Sigmoid colon (tissue), 4 donors: ENCODE measurements around the gene ARHGEF17.

Experiments
- EP300 ChIP-seq, 4 donors: sonication (generic); formaldehyde crosslinking; IDR thresholded peaks; one replicate each; pipeline ENCODE4 v1.6.1; 2017; ENCODE audit warnings: antibody characterized with exemption in 4 of 4
- POLR2A ChIP-seq, 2 donors: fragments of 450-650 bp; IDR thresholded peaks; one replicate each; pipeline ENCODE4 v1.6.1; 2016; ENCODE audit warnings: antibody characterized with exemption in 2 of 2, mild to moderate bottlenecking in 2 of 2, moderate library complexity in 2 of 2
- POLR2AphosphoS5 ChIP-seq, 4 donors: sonication (generic); formaldehyde crosslinking; IDR thresholded peaks; one replicate each; pipeline ENCODE4 v1.6.1; 2017; ENCODE audit warnings: antibody characterized with exemption in 4 of 4
- TF ChIP-seq, protein P1 (sequence below), 4 experiments: fragments of 450-650 bp in 3 of 4; fragments of 200-600 bp in 1 of 4; IDR thresholded peaks; one replicate each; pipeline ENCODE4 v1.5.1; 2016 to 2019; ENCODE audit warnings: antibody characterized with exemption in 4 of 4, mild to moderate bottlenecking in 3 of 4, moderate library complexity in 2 of 4

DNA sequence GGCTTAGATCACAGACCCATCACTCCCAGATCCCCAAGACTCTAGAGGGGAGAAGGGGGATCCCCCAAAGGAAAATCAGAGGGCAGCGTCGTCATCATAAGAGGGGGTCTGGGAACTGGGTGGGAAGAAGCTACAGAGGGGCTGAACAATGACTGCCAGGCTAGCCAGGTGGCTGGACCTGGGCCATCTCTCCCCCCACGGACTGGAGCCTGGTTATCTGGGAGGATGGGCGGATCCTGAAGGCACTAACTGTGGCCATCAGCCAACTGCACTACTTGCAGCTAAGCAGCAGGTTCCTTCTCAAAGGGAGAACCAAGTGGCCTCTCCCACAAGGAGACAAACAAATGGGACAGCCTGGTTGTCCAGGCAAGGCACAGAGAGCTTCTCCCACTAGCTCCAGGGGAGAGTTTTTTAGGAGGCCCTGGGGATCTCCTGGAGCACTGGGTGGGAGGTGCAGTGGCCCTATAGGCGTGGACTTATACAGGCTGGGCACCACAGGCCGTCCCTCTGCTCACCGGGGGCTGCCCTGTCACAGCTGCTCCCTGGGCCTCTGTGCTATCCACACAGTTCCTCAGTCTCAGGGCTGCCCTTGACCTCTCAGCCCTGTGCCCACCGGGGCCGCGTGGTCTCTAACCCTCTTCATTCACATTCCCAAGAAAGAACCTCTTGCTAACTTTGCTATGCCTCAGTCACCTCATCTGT is 20.5 kb upstream of the ARHGEF17 start:
- TF ChIP-seq POLR2A (IDR thresholded peaks at IDR 0.05): no peak
- TF ChIP-seq, protein P1, sequence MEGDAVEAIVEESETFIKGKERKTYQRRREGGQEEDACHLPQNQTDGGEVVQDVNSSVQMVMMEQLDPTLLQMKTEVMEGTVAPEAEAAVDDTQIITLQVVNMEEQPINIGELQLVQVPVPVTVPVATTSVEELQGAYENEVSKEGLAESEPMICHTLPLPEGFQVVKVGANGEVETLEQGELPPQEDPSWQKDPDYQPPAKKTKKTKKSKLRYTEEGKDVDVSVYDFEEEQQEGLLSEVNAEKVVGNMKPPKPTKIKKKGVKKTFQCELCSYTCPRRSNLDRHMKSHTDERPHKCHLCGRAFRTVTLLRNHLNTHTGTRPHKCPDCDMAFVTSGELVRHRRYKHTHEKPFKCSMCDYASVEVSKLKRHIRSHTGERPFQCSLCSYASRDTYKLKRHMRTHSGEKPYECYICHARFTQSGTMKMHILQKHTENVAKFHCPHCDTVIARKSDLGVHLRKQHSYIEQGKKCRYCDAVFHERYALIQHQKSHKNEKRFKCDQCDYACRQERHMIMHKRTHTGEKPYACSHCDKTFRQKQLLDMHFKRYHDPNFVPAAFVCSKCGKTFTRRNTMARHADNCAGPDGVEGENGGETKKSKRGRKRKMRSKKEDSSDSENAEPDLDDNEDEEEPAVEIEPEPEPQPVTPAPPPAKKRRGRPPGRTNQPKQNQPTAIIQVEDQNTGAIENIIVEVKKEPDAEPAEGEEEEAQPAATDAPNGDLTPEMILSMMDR (IDR thresholded peaks at IDR 0.05): no peak
- TF ChIP-seq POLR2AphosphoS5 (IDR thresholded peaks at IDR 0.05): no peak
- TF ChIP-seq EP300 (IDR thresholded peaks at IDR 0.05): no peak
